ENCODE results near the gene GPR87. TPM values are rescaled to one million over a fixed set of nuclear protein-coding genes. Genes with fewer than 3 reads are reported as not detected.

Gene GPR87
- total RNA-seq, 2 donors from 2014 or later = not detected

GRCh38 chr3:151282921-151283320 is 33.7 kb downstream of the GPR87 start:
- H3K4me3 ChIP-seq = no peak overlapping the region
- ATAC-seq (ENCODE audit: insufficient number of reproducible peaks, low FRiP score, low read depth) = peak; percentile 47

GRCh38 chr3:151281671-151282324 is 34.8 kb downstream of the GPR87 start:
- Histone ChIP-seq H3K27ac (no peak overlapping the region), H3K4me3 (no peak overlapping the region), H3K9me3 (no peaks in the 10 kb centered on the region), H3K27me3 (replicated peaks; ENCODE audit: insufficient read depth) (no peaks in the 10 kb centered on the region), H3K36me3 (no peaks in the 10 kb centered on the region), H3K4me1 (ENCODE audit: control insufficient read depth in 1 of 2, low read depth in 2 of 2) (peaks cover 0 to 7% of the 10 kb centered on the region in 2 donors)
- TF ChIP-seq, protein P1, sequence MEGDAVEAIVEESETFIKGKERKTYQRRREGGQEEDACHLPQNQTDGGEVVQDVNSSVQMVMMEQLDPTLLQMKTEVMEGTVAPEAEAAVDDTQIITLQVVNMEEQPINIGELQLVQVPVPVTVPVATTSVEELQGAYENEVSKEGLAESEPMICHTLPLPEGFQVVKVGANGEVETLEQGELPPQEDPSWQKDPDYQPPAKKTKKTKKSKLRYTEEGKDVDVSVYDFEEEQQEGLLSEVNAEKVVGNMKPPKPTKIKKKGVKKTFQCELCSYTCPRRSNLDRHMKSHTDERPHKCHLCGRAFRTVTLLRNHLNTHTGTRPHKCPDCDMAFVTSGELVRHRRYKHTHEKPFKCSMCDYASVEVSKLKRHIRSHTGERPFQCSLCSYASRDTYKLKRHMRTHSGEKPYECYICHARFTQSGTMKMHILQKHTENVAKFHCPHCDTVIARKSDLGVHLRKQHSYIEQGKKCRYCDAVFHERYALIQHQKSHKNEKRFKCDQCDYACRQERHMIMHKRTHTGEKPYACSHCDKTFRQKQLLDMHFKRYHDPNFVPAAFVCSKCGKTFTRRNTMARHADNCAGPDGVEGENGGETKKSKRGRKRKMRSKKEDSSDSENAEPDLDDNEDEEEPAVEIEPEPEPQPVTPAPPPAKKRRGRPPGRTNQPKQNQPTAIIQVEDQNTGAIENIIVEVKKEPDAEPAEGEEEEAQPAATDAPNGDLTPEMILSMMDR (IDR thresholded peaks at IDR 0.05) = no peak
- ATAC-seq (ENCODE audit: insufficient number of reproducible peaks, low FRiP score, low read depth) = no peak
- DNase-seq (ENCODE audit: low spot score) = no peak

More at GRCh38 chr3:151282921-151283320, 33.7 kb downstream of the GPR87 start:
- no peaks in the 10 kb centered on the region for H3K9me3 ChIP-seq
- no peak for DNase-seq (ENCODE audit: low spot score)
- H3K36me3 ChIP-seq = no peaks in the 10 kb centered on the region
- no peak overlapping the region for H3K27ac ChIP-seq
- H3K27me3 ChIP-seq (replicated peaks; ENCODE audit: insufficient read depth) = no peaks in the 10 kb centered on the region
- peaks cover 0 to 7% of the 10 kb centered on the region in 2 donors for H3K4me1 ChIP-seq (ENCODE audit: control insufficient read depth in 1 of 2, low read depth in 2 of 2)
- TF ChIP-seq, protein P1 (IDR thresholded peaks at IDR 0.05) = peak; percentile 71

- Histone ChIP-seq H3K36me3 (no peaks in the 10 kb centered on the region), H3K4me3 (no peak within 1 kb of the TSS), H3K9me3 (no peaks in the 10 kb centered on the region), H3K27ac (no peak within 1 kb of the TSS), H3K27me3 (replicated peaks; ENCODE audit: insufficient read depth) (no peaks in the 10 kb centered on the region), H3K4me1 (ENCODE audit: control insufficient read depth in 1 of 2, low read depth in 2 of 2) (no peaks in the 10 kb centered on the region)
- TF ChIP-seq, protein P1 (IDR thresholded peaks at IDR 0.05) = no peak
- no peak for DNase-seq (ENCODE audit: low spot score)
- ATAC-seq (ENCODE audit: insufficient number of reproducible peaks, low FRiP score, low read depth) = no peak
Measured at GRCh38 chr3:151278230-151278629, 38.4 kb downstream of the GPR87 start, which contains the start of gene P2RY14. Gene P2RY14 (minus strand): TSS chr3:151278542. CDS start chr3:151214316, 64,226 bp downstream.

GRCh38 chr3:151276687-151277042 is 40.0 kb downstream of the GPR87 start:
- H3K36me3 ChIP-seq = no peaks in the 10 kb centered on the region
- no peak overlapping the region for H3K4me3 ChIP-seq
- no peak overlapping the region for H3K27ac ChIP-seq
- H3K27me3 ChIP-seq (replicated peaks; ENCODE audit: insufficient read depth) = no peaks in the 10 kb centered on the region
- DNase-seq (ENCODE audit: low spot score) = no peak
- no peaks in the 10 kb centered on the region for H3K4me1 ChIP-seq (ENCODE audit: control insufficient read depth in 1 of 2, low read depth in 2 of 2)
- H3K9me3 ChIP-seq = no peaks in the 10 kb centered on the region
- ATAC-seq (ENCODE audit: insufficient number of reproducible peaks, low FRiP score, low read depth) = no peak
- TF ChIP-seq, protein P1 (IDR thresholded peaks at IDR 0.05) = no peak

DNA sequence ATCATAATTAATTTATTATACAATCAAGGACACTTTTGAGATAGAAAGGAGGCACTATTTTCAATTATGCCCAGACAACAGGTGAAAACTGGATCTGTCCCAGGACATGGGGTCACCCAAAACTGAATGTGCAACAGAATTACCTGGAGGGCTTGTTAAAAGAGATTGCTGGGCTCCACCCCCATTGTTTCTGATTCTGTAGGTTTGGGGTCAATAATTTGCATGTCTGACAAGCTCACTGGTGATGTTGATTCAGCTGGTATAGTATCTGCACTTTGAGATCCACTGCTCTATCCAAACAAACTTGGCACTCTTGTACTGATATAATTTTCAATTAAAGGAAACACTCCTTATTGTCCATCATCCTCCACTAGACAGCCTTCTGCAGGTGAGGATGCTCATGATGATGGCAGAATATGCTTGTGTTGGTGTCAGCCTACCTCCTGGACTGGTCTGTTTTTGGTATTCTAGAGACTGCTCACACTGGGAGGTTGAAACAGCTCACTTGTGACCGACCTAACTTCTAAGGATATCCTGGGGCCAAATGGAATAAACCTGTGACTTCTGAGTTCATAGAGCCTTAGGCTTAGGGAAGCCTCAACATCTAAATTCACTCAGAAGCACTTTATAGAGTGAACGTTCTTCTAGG is 40.5 kb downstream of the GPR87 start:
- H3K4me3 ChIP-seq = no peak overlapping the region
- no peaks in the 10 kb centered on the region for H3K4me1 ChIP-seq (ENCODE audit: control insufficient read depth in 1 of 2, low read depth in 2 of 2)
- no peak overlapping the region for H3K27ac ChIP-seq
- ATAC-seq (ENCODE audit: insufficient number of reproducible peaks, low FRiP score, low read depth) = no peak
- H3K9me3 ChIP-seq = no peaks in the 10 kb centered on the region
- no peak for DNase-seq (ENCODE audit: low spot score)
- H3K27me3 ChIP-seq (replicated peaks; ENCODE audit: insufficient read depth) = no peaks in the 10 kb centered on the region
- TF ChIP-seq, protein P1 (IDR thresholded peaks at IDR 0.05) = no peak
- H3K36me3 ChIP-seq = no peaks in the 10 kb centered on the region

All from thoracic aorta (tissue), 2 donors.